Fibroblast of lung (primary cell): ENCODE measurements around the gene ACOXL.

ENCODE experiments used
- CTCF ChIP-seq, 2 donors: IDR thresholded peaks in 1 of 2; conservative IDR thresholded peaks in 1 of 2; 1 replicate in 1 of 2; 2 replicates in 1 of 2; pipeline ENCODE4 v1.5.1; 2011 to 2012; ENCODE audit warnings: low read length in 2 of 2, control low read depth in 1 of 2, inconsistent platforms in 1 of 2, low read depth in 1 of 2, mild to moderate bottlenecking in 1 of 2
- EZH2 ChIP-seq: IDR thresholded peaks from 2 replicates; pipeline ENCODE4 v1.5.1; 2012; ENCODE audit warnings: low read length, control low read depth, mild to moderate bottlenecking; ENCODE audit errors: missing control alignments

- TF ChIP-seq EZH2 (no peak), CTCF (conservative IDR thresholded peaks at IDR 0.05 in 1 of 2, IDR thresholded peaks at IDR 0.05 in 1 of 2; ENCODE audit: low read depth in 1 of 2, low read length in 2 of 2) (no peak)
Measured at GRCh38 chr2:110759411-110759810, 27.0 kb downstream of the ACOXL start.
